K562 (cell line): Measurements from ENCODE around the gene MPIG6B. TPM values are rescaled to one million over a fixed set of nuclear protein-coding genes. Genes with fewer than 3 reads are reported as not detected.

Experiments used
- ARID2 ChIP-seq: fragments of 450-650 bp; IDR thresholded peaks from 2 replicates; pipeline ENCODE4 v1.6.1; 2017; ENCODE audit warnings: antibody characterized with exemption, mild to moderate bottlenecking
- COPS2 ChIP-seq: fragments of 450-650 bp; conservative IDR thresholded peaks from 2 replicates; pipeline ENCODE4 v1.6.1; 2016; ENCODE audit warnings: mild to moderate bottlenecking, moderate library complexity
- CTCF ChIP-seq, 3 experiments: IDR thresholded peaks in 2 of 3; conservative IDR thresholded peaks in 1 of 3; 2 replicates each; pipeline ENCODE4 v1.5.1; 2011 to 2012; ENCODE audit warnings: low read length in 3 of 3, mild to moderate bottlenecking in 3 of 3, control low read depth in 2 of 3, improper control_type of control experiment in 1 of 3, inconsistent platforms in 1 of 3, low read depth in 1 of 3, mixed read lengths in 1 of 3, moderate library complexity in 1 of 3; ENCODE audit not compliant: insufficient read depth in 2 of 3
- FOXK1 ChIP-seq: sonication (generic); formaldehyde crosslinking; IDR thresholded peaks from 2 replicates; pipeline ENCODE4 v1.8.0; 2022; ENCODE audit warnings: missing genetic modification reagents, mild to moderate bottlenecking, borderline replicate concordance
- GATAD2A ChIP-seq: fragments of 450-650 bp; IDR thresholded peaks from 2 replicates; pipeline ENCODE4 v1.6.1; 2017
- KDM4B ChIP-seq, 2 experiments: fragments of 450-650 bp in 1 of 2; sonication (generic) in 1 of 2; IDR thresholded peaks; 2 replicates each; pipeline ENCODE4 v1.6.1; 2016 to 2017; ENCODE audit warnings: borderline replicate concordance in 2 of 2, antibody characterized with exemption in 1 of 2, low read depth in 1 of 2, mild to moderate bottlenecking in 1 of 2
- NFATC3 ChIP-seq: fragments of 450-650 bp; IDR thresholded peaks from 2 replicates; pipeline ENCODE4 v1.6.1; 2017; ENCODE audit warnings: mild to moderate bottlenecking
- NR2C1 ChIP-seq, 2 experiments: fragments of 450-650 bp; IDR thresholded peaks; 2 replicates each; pipeline ENCODE4 v1.6.1; 2017; ENCODE audit warnings: mild to moderate bottlenecking in 2 of 2, antibody characterized with exemption in 1 of 2, inconsistent platforms in 1 of 2, missing compliant biosample characterization in 1 of 2, missing genetic modification characterization in 1 of 2
- PTTG1 ChIP-seq: fragments of 450-650 bp; IDR thresholded peaks from 2 replicates; pipeline ENCODE4 v1.6.1; 2016; ENCODE audit warnings: low read depth, mild to moderate bottlenecking, missing genetic modification characterization, missing compliant biosample characterization
- SREBF2 ChIP-seq: sonication (generic); formaldehyde crosslinking; IDR thresholded peaks from 2 replicates; pipeline ENCODE4 v1.4.0; 2020; ENCODE audit warnings: mild to moderate bottlenecking, missing genetic modification reagents
- ZNF146 ChIP-seq: IDR thresholded peaks from one replicate; pipeline ENCODE4 v1.6.1; 2018; ENCODE audit warnings: missing compliant biosample characterization; ENCODE audit not compliant: unreplicated experiment
- polyA plus RNA-seq, 8 experiments: library from polyadenylated mRNA; depleted of rRNA in 4 of 8; stranded (reverse) in 5 of 8; unstranded in 3 of 8; fragments of >200 nt; fragmentation: Nextera tagmentation in 2 of 8; fragmentation: Illumina TruSeq in 1 of 8; extraction: Ambion mirVana in 2 of 8; extraction: Trizol in 1 of 8; gene quantifications; 2 replicates each; pipeline versions ENCODE4 v1.2.1 to v1.2.3, GENCODE V29; 2011 to 2014; ENCODE audit warnings: inconsistent platforms in 1 of 8, missing spikeins in 1 of 8
- total RNA-seq, 7 experiments: library from RNA; depleted of rRNA in 6 of 7; stranded (reverse); fragments of >200 nt in 6 of 7; fragmentation: Illumina TruSeq in 2 of 7; extraction: Trizol in 2 of 7; gene quantifications; 2 replicates each; pipeline versions ENCODE4 v1.2.1 to v1.2.3, GENCODE V29; 2011 to 2021; ENCODE audit warnings: low replicate concordance in 1 of 7
- TF ChIP-seq, protein P1 (sequence below): fragments of 450-650 bp; IDR thresholded peaks from 2 replicates; pipeline ENCODE4 v1.6.1; 2016; ENCODE audit warnings: mild to moderate bottlenecking, moderate library complexity

Gene MPIG6B
- total and polyA plus RNA-seq, 9 of the 15 experiments (the other 6 are each of a cell fraction or from before 2014, with no cell fraction given), result 0.11 to 1.2 (median 0.28) TPM; not detected in 1

- TF ChIP-seq, protein P1, sequence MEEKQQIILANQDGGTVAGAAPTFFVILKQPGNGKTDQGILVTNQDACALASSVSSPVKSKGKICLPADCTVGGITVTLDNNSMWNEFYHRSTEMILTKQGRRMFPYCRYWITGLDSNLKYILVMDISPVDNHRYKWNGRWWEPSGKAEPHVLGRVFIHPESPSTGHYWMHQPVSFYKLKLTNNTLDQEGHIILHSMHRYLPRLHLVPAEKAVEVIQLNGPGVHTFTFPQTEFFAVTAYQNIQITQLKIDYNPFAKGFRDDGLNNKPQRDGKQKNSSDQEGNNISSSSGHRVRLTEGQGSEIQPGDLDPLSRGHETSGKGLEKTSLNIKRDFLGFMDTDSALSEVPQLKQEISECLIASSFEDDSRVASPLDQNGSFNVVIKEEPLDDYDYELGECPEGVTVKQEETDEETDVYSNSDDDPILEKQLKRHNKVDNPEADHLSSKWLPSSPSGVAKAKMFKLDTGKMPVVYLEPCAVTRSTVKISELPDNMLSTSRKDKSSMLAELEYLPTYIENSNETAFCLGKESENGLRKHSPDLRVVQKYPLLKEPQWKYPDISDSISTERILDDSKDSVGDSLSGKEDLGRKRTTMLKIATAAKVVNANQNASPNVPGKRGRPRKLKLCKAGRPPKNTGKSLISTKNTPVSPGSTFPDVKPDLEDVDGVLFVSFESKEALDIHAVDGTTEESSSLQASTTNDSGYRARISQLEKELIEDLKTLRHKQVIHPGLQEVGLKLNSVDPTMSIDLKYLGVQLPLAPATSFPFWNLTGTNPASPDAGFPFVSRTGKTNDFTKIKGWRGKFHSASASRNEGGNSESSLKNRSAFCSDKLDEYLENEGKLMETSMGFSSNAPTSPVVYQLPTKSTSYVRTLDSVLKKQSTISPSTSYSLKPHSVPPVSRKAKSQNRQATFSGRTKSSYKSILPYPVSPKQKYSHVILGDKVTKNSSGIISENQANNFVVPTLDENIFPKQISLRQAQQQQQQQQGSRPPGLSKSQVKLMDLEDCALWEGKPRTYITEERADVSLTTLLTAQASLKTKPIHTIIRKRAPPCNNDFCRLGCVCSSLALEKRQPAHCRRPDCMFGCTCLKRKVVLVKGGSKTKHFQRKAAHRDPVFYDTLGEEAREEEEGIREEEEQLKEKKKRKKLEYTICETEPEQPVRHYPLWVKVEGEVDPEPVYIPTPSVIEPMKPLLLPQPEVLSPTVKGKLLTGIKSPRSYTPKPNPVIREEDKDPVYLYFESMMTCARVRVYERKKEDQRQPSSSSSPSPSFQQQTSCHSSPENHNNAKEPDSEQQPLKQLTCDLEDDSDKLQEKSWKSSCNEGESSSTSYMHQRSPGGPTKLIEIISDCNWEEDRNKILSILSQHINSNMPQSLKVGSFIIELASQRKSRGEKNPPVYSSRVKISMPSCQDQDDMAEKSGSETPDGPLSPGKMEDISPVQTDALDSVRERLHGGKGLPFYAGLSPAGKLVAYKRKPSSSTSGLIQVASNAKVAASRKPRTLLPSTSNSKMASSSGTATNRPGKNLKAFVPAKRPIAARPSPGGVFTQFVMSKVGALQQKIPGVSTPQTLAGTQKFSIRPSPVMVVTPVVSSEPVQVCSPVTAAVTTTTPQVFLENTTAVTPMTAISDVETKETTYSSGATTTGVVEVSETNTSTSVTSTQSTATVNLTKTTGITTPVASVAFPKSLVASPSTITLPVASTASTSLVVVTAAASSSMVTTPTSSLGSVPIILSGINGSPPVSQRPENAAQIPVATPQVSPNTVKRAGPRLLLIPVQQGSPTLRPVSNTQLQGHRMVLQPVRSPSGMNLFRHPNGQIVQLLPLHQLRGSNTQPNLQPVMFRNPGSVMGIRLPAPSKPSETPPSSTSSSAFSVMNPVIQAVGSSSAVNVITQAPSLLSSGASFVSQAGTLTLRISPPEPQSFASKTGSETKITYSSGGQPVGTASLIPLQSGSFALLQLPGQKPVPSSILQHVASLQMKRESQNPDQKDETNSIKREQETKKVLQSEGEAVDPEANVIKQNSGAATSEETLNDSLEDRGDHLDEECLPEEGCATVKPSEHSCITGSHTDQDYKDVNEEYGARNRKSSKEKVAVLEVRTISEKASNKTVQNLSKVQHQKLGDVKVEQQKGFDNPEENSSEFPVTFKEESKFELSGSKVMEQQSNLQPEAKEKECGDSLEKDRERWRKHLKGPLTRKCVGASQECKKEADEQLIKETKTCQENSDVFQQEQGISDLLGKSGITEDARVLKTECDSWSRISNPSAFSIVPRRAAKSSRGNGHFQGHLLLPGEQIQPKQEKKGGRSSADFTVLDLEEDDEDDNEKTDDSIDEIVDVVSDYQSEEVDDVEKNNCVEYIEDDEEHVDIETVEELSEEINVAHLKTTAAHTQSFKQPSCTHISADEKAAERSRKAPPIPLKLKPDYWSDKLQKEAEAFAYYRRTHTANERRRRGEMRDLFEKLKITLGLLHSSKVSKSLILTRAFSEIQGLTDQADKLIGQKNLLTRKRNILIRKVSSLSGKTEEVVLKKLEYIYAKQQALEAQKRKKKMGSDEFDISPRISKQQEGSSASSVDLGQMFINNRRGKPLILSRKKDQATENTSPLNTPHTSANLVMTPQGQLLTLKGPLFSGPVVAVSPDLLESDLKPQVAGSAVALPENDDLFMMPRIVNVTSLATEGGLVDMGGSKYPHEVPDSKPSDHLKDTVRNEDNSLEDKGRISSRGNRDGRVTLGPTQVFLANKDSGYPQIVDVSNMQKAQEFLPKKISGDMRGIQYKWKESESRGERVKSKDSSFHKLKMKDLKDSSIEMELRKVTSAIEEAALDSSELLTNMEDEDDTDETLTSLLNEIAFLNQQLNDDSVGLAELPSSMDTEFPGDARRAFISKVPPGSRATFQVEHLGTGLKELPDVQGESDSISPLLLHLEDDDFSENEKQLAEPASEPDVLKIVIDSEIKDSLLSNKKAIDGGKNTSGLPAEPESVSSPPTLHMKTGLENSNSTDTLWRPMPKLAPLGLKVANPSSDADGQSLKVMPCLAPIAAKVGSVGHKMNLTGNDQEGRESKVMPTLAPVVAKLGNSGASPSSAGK, result no peak
- TF ChIP-seq NR2C1 (IDR thresholded peaks at IDR 0.05), result no peak
- peak; percentile 23; the same call in 1 of the 2 replicates for TF ChIP-seq NR2C1 (tag; IDR thresholded peaks at IDR 0.05)
- TF ChIP-seq FOXK1 (CRISPR knock-in tag), result 0 out of 2 replicates have a peak, but pooled peaks have one; percentile 21
- no peak for TF ChIP-seq KDM4B (IDR thresholded peaks at IDR 0.05; ENCODE audit: borderline replicate concordance in 2 of 2, low read depth in 1 of 2)
- TF ChIP-seq ARID2, result no peak
- TF ChIP-seq CTCF (IDR thresholded peaks at IDR 0.05 in 2 of 3, conservative IDR thresholded peaks at IDR 0.05 in 1 of 3; ENCODE audit: insufficient read depth in 2 of 3, low read depth in 1 of 3, low read length in 3 of 3), result 0 out of 6 replicates have a peak, but pooled peaks of 1 of the 3 experiments have one; percentile 9
- 0 out of 2 replicates have a peak, but pooled peaks have one; percentile 46 for TF ChIP-seq PTTG1 (tag)
- no peak for TF ChIP-seq SREBF2 (CRISPR knock-in tag)
- no peak for TF ChIP-seq ZNF146 (CRISPR knock-in tag)
- no peak for TF ChIP-seq NFATC3
- no peak for TF ChIP-seq COPS2
- TF ChIP-seq GATAD2A, result no peak
Measured at GRCh38 chr6:31691078-31691463, 32.1 kb upstream of the MPIG6B start (continued).
